Ishikawa (cell line): ENCODE measurements around the gene COMT.

ENCODE experiments used
- CEBPB ChIP-seq: IDR thresholded peaks from 2 replicates; pipeline ENCODE4 v1.6.1; 2012
- CREB1 ChIP-seq: IDR thresholded peaks from 2 replicates; pipeline ENCODE4 v1.6.1; 2012; ENCODE audit warnings: low read depth
- EGR1 ChIP-seq: IDR thresholded peaks from 2 replicates; pipeline ENCODE4 v1.6.1; 2012
- EP300 ChIP-seq: IDR thresholded peaks from 2 replicates; pipeline ENCODE4 v1.6.1; 2012; ENCODE audit warnings: borderline replicate concordance
- FOXM1 ChIP-seq: IDR thresholded peaks from 2 replicates; pipeline ENCODE4 v1.6.1; 2012; ENCODE audit warnings: low read depth, borderline replicate concordance
- NFIC ChIP-seq: IDR thresholded peaks from 2 replicates; pipeline ENCODE4 v1.6.1; 2012
- RAD21 ChIP-seq: IDR thresholded peaks from 2 replicates; pipeline ENCODE4 v1.6.1; 2012; ENCODE audit warnings: low read depth
- TAF1 ChIP-seq: IDR thresholded peaks from 2 replicates; pipeline ENCODE4 v1.6.1; 2012; ENCODE audit warnings: low read depth, mild to moderate bottlenecking
- TCF12 ChIP-seq: IDR thresholded peaks from 2 replicates; pipeline ENCODE4 v1.6.1; 2012; ENCODE audit warnings: low read depth
- TEAD4 ChIP-seq: IDR thresholded peaks from 2 replicates; pipeline ENCODE4 v1.6.1; 2012
- YY1 ChIP-seq: IDR thresholded peaks from 2 replicates; pipeline ENCODE4 v1.6.1; 2012; ENCODE audit warnings: low read depth
- ZBTB7A ChIP-seq: IDR thresholded peaks from 2 replicates; pipeline ENCODE4 v1.6.1; 2012; ENCODE audit warnings: low read depth
- TF ChIP-seq, protein P1 (sequence below): IDR thresholded peaks from 2 replicates; pipeline ENCODE4 v1.6.1; 2012
- TF ChIP-seq, protein P2 (sequence below): IDR thresholded peaks from 2 replicates; pipeline ENCODE4 v1.6.1; 2012; ENCODE audit warnings: low read depth, mild to moderate bottlenecking
- TF ChIP-seq, protein P3 (sequence below): IDR thresholded peaks from 2 replicates; pipeline ENCODE4 v1.6.1; 2012

The COMT gene

DNA sequence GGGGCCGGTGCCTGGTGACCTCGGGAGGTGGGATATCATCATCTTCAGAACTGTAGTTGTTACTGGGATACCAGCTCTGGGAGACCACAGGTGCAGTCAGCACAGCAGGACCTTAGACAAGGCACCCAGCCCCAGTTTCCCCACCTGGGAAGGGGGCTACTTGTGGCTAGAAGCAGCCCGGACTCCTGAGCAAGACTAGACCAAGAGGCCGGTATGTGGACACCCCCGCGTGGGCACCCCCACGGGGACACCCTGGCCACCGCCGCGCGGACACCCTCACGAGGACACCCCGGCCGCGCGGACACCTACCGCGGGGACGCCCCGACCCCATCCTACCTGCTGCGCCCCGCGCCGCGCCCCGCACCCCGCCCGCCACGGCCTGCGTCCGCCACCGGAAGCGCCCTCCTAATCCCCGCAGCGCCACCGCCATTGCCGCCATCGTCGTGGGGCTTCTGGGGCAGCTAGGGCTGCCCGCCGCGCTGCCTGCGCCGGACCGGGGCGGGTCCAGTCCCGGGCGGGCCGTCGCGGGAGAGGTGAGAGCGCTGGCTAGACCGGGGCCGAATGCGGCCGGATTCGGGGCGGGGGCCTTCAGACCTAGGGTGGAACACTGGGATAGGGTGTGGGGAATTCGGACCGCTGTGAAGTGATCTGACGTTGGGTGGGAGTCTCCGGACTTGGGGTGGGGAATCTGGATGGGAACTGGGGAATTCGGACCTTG, at the start of gene COMT, which contains the start of gene TXNRD2:
TSS of gene COMT (plus strand) at position 408 of the 718 bp plus-strand sequence. CDS start 20,755 bp downstream, outside the sequence.
TSS of gene TXNRD2 (minus strand) at position 454 of the 718 bp plus-strand sequence. CDS start at position 439, 15 bp downstream.
- no peak for TF ChIP-seq CEBPB
- TF ChIP-seq FOXM1 = no peak
- TF ChIP-seq EP300 = no peak
- peak; percentile 92 for TF ChIP-seq TAF1
- TF ChIP-seq, protein P1, sequence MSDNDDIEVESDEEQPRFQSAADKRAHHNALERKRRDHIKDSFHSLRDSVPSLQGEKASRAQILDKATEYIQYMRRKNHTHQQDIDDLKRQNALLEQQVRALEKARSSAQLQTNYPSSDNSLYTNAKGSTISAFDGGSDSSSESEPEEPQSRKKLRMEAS = peak; percentile 52; the same call in 1 of the 2 replicates
- peak; percentile 92 for TF ChIP-seq YY1
- TF ChIP-seq TEAD4 = no peak
- TF ChIP-seq, protein P2, sequence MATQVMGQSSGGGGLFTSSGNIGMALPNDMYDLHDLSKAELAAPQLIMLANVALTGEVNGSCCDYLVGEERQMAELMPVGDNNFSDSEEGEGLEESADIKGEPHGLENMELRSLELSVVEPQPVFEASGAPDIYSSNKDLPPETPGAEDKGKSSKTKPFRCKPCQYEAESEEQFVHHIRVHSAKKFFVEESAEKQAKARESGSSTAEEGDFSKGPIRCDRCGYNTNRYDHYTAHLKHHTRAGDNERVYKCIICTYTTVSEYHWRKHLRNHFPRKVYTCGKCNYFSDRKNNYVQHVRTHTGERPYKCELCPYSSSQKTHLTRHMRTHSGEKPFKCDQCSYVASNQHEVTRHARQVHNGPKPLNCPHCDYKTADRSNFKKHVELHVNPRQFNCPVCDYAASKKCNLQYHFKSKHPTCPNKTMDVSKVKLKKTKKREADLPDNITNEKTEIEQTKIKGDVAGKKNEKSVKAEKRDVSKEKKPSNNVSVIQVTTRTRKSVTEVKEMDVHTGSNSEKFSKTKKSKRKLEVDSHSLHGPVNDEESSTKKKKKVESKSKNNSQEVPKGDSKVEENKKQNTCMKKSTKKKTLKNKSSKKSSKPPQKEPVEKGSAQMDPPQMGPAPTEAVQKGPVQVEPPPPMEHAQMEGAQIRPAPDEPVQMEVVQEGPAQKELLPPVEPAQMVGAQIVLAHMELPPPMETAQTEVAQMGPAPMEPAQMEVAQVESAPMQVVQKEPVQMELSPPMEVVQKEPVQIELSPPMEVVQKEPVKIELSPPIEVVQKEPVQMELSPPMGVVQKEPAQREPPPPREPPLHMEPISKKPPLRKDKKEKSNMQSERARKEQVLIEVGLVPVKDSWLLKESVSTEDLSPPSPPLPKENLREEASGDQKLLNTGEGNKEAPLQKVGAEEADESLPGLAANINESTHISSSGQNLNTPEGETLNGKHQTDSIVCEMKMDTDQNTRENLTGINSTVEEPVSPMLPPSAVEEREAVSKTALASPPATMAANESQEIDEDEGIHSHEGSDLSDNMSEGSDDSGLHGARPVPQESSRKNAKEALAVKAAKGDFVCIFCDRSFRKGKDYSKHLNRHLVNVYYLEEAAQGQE = 0 out of 2 replicates have a peak, but pooled peaks have one; percentile 6

DNA sequence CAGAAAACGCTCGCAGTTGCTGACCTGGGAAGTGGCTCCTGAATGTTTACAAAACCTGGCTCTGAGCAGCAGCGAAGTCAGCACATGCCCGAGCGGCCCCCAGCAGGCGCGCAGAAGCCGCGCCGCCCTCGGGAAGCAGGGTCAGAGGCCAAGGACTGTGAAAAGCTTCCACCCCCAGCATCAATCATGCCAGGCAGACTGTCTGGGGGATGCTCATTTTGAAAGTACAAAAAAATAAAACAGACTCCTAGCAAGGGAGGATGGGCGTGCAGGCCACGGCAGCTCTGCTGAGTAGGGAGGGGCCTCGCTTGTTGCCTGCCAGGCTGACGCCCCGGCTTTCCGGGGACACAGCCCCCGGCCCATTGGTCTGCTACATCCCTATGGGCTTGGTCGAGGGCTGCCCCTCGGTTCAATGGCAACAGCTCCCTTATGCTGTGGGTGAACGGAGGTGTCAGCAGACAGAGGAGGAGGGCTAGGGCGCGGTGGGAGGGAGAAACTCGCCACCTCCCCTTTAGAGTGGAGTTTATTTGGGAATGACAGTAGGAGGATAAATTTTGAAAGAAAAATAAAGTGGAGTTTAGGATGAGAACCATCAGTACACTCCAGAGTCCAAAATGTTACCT, 49.2 kb upstream of the COMT start:
- TF ChIP-seq, protein P1 = no peak
- TF ChIP-seq TAF1 (no peak), EP300 (no peak), TEAD4 (no peak), ZBTB7A (no peak), TCF12 (no peak)
- TF ChIP-seq, protein P3, sequence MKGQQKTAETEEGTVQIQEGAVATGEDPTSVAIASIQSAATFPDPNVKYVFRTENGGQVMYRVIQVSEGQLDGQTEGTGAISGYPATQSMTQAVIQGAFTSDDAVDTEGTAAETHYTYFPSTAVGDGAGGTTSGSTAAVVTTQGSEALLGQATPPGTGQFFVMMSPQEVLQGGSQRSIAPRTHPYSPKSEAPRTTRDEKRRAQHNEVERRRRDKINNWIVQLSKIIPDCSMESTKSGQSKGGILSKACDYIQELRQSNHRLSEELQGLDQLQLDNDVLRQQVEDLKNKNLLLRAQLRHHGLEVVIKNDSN = no peak
- TF ChIP-seq, protein P2 = no peak

DNA sequence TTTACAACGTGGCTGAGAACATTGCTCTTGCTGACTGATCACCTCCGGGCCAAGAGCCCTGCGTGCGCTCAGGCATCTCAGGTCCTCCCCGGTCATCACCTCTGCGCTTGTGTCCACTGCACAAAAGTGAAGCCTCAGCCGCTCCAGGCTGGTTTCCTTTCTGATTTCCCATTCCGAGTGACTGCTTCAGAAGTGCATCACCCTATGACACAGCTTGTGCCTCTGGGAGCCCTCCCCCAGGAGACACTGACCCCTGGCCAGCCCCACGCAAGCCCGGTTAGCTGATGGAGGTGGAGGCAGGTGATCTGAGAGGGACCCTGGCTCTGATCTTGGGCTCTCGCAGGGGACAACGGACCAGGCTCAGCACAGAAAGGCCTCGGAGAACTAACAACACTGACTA, 48.6 kb upstream of the COMT start:
- no peak for TF ChIP-seq TEAD4
- no peak for TF ChIP-seq CEBPB
- TF ChIP-seq YY1 = no peak

DNA sequence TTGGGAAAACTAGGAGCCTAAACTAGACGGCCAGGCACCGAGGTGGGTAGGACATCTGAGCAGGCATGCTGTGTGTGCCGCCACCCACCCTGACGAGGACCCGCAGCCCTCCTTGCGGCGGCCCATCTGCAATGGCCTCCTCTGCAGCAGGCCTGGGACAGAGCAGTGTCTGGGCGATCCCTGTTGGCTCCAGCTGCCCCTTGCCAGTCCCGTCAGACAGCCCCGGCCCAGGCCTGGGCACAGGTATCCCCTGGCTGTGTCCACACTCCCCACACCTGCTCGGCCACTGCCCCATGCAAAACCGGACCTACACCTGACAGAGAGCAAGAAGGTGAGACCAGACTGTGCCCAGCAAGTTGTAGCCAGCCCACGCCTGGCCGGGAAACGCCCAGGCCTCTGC, 48.2 kb upstream of the COMT start:
- TF ChIP-seq, protein P2 = no peak
- no peak for TF ChIP-seq TEAD4
- TF ChIP-seq EP300 = no peak
- no peak for TF ChIP-seq TCF12
- TF ChIP-seq NFIC = no peak

DNA sequence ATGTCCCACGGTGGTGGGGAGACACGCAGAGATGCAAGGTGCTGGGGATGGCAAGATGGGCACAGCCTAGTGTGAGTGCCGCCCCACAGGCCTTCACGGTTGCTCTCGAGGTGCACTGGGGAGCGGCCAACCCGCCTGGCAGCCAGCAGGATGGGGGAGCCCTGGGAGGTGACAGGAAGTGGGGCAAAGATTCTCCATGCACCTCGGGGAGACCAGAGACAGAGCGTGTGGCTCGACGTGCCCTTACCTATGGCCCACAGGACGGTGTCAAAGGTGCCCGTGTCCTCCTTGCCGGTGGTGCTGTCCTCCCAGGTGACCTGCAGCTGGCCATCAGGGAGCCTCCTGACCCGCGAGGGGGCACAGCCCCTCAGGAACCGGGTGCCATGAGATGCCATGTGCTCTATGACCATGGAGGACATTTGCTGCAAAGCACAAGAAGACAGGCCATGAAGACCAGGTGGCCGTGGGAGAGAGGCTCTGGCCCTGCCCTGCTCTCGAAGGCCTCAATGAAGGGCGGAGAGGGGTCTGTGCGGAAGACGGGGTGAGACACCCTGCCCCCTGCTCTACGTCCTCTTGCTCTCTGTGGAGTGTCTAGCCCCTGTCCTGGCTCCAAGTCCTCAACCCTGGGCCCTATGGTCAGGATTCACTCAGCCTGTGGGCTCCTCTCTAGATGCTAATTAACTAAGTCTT, 46.3 kb upstream of the COMT start:
- TF ChIP-seq EGR1 = no peak
- no peak for TF ChIP-seq ZBTB7A
- TF ChIP-seq, protein P1 = no peak
- no peak for TF ChIP-seq RAD21
- TF ChIP-seq, protein P3 = no peak
- TF ChIP-seq YY1 = no peak
- no peak for TF ChIP-seq TAF1
- no peak for TF ChIP-seq CREB1
- TF ChIP-seq CEBPB = no peak
- no peak for TF ChIP-seq FOXM1
- TF ChIP-seq, protein P2 = no peak
- no peak for TF ChIP-seq EP300
- TF ChIP-seq TCF12 = no peak
- TF ChIP-seq TEAD4 = no peak
- no peak for TF ChIP-seq NFIC
